ENCODE results near the gene SYT15B.
"Not testable (repeated sequence)": the region's sequence is repeated elsewhere in the genome, so short reads cannot be mapped to it uniquely, and the experiment has no call there.

Gene SYT15B
- 0 to 0.12 (median 0) reads per million in 18 experiments for total RNA-seq

DNA sequence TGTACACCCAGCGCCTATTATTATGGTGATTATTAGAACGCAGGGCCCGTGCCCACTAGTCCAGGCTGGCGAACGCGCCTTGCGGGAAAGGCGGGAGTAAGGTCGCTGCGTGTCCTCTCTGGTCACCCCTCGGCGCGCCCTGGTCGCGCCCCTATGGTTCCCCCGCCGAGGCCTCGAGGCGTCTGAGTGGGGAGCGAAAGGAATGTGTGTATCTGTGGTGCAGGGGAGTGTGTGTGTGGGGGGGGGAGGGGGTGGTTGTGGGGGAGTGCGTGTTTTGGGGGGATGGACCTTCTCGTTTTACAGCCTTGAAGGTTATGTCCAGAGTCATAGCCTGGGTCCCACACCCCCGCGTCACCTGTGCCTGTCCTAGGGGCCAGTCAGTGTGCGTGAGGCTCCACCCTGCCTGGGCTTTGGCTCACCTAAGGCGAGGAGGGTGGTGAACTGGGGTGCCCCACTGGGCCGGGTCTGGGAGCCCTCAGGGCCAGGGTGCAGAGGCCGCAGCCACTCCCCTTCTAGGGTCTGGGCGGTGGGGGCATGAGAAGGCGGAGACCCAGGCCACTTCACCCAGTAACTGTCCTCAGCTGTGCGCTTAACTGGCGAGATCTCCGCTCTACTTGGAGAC, at the start of gene SYT15B:
TSS of gene SYT15B (minus strand) at position 39 of the 622 bp plus-strand sequence. CDS start 952 bp downstream, outside the sequence.
- not testable (repeated sequence) for DNase-seq

- not testable (repeated sequence) for DNase-seq
Measured at GRCh38 chr10:47779590-47779989, 16.2 kb upstream of the SYT15B start.

DNA sequence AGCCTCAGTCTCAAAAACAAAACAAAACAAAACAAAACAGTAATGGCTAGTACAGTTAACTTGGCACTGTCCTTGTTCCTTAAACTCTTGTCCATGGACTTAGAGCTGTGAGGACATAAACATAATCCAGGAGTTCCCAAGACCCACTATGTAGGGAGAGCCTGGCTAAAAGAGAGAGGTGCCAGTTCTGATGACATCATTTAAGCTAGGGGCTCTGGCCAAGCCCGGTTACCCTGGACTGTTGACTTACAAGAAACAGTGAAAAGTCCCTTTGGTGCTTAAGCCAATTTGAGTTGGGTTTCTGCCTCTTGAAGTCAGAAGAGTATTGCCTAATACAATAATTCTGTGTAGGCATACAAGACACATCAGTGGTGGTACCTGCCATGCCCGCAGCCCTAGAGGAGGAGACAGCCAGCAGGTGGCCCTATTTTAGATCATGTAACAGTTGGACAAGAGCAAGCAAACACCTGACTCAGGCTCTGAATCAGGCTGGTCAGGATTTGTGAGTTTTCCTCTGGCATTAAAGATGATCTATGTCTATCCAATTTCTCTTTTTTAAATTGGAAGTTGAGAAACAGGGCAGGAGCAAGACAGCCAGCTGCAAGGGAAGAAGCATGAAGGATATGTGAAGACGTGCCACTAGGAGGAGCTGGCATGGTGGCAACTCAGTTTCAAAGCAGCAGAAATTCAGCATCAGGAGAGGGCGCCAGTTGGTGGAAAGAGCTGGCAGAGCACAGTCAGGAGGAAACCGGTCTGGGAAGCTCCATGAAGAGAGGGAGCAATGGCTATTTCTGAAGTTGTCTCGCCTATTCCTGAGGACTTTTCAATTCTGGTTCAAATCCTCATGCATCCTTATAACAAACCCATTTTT, 12.2 kb upstream of the SYT15B start:
- peak; percentile 40 to 71 for DNase-seq

DNA sequence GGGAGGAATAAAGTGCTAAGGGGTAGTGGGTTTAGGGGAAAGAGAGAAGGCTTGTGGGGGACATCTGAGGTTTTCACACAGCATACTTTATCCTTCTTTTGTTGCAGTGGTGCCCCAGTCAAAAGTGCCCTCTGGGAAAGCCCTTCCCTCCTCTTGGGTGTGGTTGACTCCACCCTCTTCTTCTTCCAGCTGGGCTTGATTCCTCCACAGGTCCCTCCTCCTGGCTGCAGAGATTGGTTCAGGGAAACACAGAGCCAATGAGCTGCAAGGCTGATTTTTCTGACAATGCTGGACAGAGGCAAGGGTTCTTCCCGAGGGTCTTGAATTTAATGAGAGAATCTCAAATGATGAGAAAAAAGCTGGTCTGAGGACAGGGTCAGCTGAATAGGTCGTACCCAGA, 7.4 kb upstream of the SYT15B start:
- not testable (repeated sequence) for DNase-seq

- not testable (repeated sequence) for DNase-seq
Measured at GRCh38 chr10:47768578-47769115, 5.3 kb upstream of the SYT15B start.

- DNase-seq: not testable (repeated sequence)
Measured at GRCh38 chr10:47768085-47768484, 4.7 kb upstream of the SYT15B start.

DNA sequence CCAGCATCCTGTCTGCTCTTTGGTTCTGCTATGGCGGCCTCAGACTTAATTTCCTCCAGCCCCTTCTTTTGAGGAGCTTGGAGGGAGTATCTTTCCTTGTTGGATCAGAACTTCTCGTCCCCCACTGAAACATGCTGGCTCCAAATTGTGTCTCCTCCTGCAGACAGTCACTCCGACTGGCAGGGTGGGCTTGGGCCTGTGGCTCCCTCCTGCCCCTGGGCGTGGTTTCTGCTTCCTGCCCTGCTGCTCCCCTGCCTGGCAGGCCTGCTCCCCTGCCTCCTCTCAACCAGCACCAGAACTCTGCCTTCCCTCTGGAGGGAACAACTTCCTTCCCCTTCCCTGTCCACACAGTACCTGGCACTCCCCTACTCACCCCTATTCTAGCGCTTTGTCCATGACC, 3.8 kb upstream of the SYT15B start:
- not testable (repeated sequence) for DNase-seq

DNA sequence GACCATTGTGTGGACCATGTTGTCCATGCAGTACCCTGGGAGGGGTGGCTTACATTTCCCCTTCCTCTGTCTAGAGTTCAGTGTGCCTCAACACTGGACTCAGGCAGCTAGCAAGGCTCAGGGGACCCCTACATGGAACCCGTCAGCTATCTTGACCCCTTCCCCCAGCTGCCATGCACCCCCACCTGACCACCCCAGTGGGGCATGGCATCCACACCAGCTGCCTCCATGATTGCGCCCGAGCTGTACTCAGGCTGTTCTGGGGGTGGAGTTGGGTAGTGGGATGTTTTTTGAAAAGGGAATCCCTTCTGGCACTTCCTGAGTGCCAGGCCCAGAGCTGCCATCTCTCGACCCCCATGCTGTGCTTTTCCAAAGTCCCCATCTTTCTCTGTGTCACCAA, 1.8 kb upstream of the SYT15B start:
- DNase-seq: not testable (repeated sequence)

- not testable (repeated sequence) for DNase-seq
Measured at GRCh38 chr10:47762674-47763553, 478 bp downstream of the SYT15B start.

DNA sequence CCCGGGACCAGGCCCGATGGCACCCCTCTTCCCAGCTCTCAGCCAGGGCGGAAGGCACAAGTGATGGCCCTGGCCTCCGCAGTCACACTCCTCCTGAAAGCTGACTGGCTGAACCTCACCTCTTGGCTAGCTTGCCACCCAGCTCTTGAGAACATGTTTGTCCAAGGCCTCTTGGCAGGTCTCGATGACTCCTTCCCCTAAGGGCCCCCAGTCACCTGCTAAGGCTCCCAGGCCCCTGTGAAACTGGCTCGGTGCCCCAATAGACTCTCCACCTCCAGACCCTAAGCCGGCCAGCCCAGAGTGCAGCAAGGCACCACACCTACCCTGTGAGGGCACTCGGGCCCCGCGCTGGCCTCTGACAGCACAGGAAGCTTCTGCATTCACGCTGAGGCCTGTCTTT, 4.5 kb downstream of the SYT15B start:
- DNase-seq: not testable (repeated sequence)

DNA sequence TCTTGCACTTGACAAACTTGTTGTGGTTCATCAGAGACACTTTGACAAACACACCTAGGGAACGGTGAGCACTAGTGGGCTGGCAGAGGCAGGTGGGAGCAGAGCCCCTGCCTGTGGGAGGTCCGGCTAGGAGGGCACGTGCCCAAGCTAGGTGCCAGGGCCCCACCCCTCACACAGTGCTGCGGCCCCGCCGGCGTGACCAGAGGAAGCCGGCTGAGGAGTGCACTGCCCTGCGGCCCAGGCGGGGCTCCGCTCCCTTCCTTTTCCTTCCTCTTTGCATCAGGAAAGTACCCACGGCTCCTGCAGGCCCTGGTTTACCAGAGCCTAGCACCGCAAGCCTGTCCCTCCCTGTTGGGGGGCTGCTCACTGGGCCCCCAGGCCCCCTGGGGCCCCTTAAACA, 7.2 kb downstream of the SYT15B start:
- not testable (repeated sequence) for DNase-seq

DNA sequence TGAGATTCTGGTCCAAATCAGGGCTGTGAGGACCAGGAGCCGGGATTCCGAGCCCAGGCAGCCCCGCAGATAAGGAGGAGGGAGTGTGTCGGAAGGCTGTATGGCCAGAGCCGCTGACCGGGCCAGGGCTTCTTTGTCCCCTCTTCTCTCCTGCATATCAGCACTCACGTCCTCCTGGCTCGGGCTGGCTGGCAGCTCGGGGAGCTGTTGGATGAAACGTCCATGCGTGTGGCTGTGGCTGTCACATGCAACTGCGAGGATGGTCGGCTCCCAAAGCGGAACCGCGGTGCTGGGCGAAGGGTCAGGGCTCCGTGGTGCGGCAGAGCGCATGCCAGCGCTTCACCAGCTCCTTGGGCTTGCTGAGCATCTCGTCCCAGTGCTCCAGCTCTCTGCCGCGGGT, 9.5 kb downstream of the SYT15B start:
- not testable (repeated sequence) for DNase-seq

GRCh38 chr10:47753176-47753575, 10.2 kb downstream of the SYT15B start:
- not testable (repeated sequence) for DNase-seq

DNA sequence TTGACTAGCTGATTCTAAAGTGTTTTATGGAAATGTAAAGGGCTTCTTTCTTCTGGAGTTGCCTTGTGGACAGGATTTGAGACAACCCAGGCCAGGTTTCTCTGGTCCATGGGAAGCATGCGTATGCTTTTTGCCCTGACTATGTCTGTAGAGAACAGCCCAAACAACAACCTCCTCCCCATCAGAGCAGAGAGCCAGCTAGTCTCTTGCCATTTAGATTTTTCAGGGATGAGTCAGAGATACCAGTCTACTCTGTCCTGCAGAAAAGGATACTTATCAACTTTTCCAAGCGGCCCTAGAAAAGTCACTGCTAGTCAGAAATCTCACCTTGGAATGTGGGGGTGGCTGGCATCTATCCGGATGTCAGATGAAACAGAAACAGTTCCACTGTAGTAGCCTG, 11.6 kb downstream of the SYT15B start:
- not testable (repeated sequence) for DNase-seq

GRCh38 chr10:47750360-47750759, 13.0 kb downstream of the SYT15B start:
- DNase-seq: not testable (repeated sequence)

DNA sequence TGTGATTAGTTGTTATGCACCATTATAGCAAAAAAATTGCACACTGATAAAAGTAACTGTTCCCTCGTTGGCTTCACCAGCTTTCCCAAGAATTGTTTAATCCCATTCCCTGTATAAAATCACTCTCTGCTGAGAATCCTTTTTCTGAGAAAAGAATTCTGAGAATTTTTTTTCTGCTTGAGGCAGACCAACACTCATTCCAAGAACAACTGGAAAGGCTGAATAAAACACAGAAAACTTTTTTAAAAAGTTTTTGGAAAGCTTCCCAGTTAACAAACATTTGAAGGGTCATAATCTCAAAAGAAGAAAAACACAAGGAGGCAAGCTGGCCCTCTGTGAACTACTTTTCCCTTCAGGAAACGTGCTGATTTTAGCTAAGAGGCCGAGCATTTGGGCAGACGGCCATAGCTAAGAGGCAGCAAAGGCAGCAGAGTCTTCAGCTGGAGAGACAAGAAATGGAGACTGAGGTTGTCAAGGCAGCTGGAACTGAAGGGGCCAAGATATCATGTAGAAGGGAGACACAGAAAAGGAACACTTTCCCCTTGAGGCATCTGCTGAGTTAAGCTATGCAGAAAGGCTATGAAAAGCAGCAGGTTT, 16.5 kb downstream of the SYT15B start:
- DNase-seq: not testable (repeated sequence)

DNA sequence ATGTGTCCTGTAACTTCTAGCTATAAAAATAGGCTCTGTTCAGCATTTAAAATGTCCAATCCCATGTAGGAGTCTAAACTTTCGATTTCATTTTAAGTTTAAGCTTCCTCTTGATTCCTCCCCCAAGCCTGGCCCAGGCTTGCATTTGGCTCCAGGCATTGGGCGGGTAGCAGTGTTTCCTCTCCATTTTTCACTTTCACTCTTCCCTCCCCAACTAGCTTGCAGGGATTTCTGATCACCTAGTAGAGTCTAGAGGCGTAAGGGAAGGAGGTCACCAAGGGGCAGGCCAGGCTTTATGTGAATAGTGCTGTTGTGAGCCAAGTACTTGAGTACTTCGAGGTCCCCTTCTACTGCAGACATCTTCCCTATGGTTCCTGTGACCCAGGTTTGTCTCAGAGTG, 18.5 kb downstream of the SYT15B start:
- DNase-seq: not testable (repeated sequence)

DNA sequence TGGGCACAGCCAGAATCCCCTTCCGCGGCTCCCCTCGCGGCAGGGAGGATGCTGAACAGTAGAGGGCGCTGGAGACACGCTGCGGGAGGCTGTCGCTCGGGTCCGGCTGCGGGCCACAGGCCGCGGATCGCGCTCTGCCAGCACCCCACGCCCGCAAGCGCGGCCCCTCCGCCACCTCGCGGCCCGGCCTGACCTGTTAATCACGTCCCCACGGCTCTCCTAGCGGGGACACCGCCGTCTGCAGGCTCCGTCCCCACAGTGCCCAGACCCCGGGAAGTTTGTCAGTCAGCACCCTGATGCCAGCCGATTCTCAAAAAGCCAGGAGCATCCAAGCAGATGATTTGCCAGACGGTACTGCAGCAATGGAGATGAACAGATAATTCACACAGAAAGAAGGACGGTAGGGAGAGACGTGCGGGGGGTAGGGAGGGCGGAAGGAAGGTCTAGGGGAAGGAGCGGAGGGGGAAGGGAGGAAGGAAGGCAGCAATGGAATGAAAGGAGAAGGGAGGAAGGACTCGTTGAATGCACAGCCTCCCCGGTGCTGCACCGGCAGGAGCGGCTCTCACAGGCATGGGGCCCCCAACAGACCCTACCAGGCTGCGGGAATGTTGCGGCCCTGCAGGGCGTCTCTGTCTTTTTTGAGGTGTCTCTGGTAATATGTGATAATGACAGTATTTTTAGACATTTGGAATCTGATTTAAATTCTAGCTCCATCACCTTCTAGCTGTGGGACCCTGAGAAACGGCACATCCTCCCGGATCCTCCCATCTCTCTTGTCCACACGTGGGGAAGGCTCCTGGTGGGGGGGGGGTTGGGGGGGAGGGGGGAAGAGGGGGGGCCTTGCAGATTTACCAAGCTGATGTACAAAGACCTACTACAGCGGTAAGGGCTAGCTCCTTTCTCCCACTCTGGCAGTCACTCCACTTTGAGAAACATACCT, 19.5 kb downstream of the SYT15B start:
- DNase-seq: not testable (repeated sequence)

- not testable (repeated sequence) for DNase-seq
Measured at GRCh38 chr10:47740868-47741267, 22.5 kb downstream of the SYT15B start.

GRCh38 chr10:47730911-47731310, 32.5 kb downstream of the SYT15B start:
- DNase-seq: not testable (repeated sequence)

GRCh38 chr10:47725740-47726139, 37.7 kb downstream of the SYT15B start:
- not testable (repeated sequence) for DNase-seq
